Activated gamma-delta T cell (primary cell): ENCODE data around the gene RTL1.

Experiments used
- DNase-seq: peaks from one replicate; lab custom pipeline; 2025; lab: John Stamatoyannopoulos, UW

RTL1 gene

DNA sequence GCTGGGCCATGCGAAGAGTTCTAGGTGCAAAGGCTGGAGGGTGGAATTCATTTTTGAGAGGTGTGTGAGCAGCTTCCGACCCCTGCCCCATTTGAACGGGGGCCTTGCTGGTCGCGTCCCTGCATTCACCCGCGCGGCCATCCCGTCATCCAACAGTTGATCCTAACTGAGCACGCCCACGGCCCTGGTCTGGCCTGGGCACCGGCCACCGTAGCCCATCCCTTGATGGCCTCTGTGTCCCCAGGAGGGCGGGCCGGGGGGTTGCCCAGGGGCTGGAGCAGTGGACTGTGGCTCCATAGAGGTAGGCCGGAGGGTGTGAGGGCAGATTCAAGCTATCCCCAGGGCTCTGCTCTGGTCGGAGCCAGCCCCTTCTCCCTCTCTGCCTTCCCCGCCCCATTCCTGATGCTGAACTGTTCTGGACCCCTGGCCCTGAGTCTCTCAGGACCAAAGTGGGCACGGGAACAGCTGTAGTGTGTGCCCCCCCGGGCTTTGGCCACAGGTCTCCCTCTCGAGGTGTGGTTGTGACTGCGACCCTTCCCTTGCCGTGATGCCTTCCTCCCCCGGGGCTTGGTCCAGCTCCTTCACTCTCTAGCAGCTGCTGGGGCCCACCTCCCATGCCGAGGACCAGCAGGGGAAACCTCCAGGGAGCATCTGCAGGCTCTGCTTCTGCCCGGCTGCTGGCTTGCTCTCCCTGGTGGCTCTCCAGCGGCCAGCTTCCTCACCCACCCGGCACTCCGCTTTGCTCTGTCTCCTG, 68.6 kb downstream of the RTL1 start:
- no peak for DNase-seq

DNA sequence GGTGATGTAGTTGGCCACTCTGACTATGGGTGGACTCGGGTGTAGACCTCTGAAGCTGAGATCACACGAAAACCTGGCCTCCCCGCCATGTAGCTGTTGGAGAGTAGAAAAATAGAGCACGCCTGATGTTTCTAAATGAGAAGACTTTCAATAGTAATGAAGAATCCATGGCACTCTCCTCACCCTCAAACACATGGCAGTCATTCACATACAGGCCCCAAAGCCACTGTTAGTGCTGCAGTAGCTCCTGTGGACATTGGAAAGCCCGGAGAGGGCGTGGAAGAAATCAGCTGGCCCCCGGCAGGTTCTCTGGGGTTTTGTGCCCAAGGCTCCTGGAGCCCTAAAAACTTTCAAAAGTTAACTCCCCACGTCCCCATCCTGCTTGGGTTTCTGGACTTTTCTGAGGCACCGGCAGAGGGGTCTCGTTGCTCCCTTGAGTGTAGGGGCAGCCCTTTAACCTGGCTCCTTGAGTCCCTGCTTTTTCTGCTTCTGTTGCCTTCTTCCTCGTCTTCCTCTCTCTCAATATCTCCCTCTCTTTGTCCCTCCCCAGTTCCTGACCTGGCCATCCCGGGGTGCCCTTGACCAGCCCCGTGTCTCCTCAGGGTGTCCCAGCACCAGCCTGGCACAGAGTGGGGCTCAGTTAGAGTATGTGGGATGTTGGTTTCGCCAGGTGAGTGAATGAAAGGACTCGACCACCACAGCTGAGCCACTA, 69.3 kb downstream of the RTL1 start:
- no peak for DNase-seq

DNA sequence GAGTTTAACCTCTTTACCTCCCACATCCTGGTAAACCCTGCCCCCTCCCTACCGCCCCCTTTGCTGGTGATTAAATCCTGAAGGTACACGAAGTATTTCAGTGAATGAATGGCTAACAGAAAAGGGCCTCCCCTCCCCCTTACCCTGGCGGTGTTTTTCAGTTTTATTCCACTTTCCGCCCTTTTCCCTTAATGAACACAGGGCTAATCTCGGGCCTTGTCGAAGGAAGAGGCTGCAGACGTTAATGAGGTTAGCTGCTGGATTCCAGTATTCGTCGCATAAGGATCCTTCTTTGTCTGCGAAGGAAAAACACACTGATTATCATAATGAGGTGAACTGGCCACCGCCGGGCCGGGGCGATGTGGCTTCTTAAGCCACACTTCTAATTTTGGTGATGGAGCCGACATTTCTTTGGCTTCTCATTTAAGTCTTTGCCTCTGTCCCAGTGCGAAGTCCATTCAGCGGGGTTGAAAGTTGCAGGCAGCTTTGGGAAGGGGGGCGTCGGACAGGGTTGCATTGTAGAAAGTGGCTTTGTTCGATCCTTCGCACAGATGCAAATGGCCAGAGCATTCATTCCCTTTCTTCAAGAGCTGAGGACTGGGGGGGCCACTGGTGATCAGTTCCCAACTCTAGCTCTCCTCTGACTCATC, 71.1 kb downstream of the RTL1 start:
- DNase-seq = no peak

DNA sequence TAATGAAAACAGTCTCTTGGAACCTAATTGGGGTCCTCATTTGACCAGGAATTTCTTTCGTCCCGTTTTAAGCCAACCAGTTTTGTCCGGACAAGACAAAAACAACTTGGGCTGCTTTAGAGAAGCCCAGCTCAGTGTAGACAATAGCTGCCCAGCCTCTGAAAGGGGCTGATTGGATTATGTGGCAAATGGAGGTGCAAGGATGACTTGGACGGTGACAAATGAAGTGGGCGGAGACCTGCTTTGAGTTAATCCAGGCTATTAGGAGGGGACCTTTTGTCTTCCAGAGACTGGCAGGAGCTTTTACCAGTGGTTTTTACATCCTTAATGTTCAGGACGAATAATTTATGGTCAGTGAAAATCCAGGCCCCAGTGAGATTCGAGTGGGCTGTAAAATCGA, 72.8 kb downstream of the RTL1 start:
- DNase-seq = no peak
